Pancreas (tissue), 10 donors: Measurements from ENCODE around the gene HSPA14. TPM values are rescaled to one million over a fixed set of nuclear protein-coding genes. Genes with fewer than 3 reads are reported as not detected.

Experiments used
- ATAC-seq, 4 donors: fragments of 200-7000 bp; cut with Tn5 transposase; one replicate each; pipeline versions ENCODE4 v1.8.0 to v1.9.1; 2020; ENCODE audit warnings: mild to moderate bottlenecking in 4 of 4, moderate library complexity in 4 of 4
- DNase-seq, 6 donors: peaks; one replicate each; pipeline ENCODE4 v3.0.0-alpha.2; 2020
- FAIRE-seq: peaks from 2 replicates; lab custom pipeline; 2012; peaks lifted over from hg19 to GRCh38; lab: Jason Lieb, UNC
- H3K27ac ChIP-seq, 4 donors: fragments of 200-600 bp; sonication (generic); 1 replicate in 3 of 4; 2 replicates in 1 of 4; pipeline versions ENCODE4 v1.5.0 to v1.8.0; 2020
- H3K27me3 ChIP-seq, 4 donors: fragments of 200-600 bp; one replicate each; pipeline ENCODE4 v1.8.0; 2021
- H3K36me3 ChIP-seq, 3 donors: fragments of 200-600 bp; sonication (generic) in 1 of 3; one replicate each; pipeline versions ENCODE4 v1.5.0 to v1.8.0; 2020 to 2021
- H3K4me1 ChIP-seq, 3 donors: fragments of 200-600 bp; one replicate each; pipeline ENCODE4 v1.8.0; 2021
- H3K4me3 ChIP-seq, 4 donors: fragments of 200-600 bp; sonication (generic) in 2 of 4; one replicate each; pipeline versions ENCODE4 v1.5.0 to v1.8.0; 2020 to 2021
- H3K9me3 ChIP-seq, 4 donors: fragments of 200-600 bp; one replicate each; pipeline ENCODE4 v1.8.0; 2021
- CTCF ChIP-seq, 4 donors: fragments of 200-600 bp; sonication (generic) in 3 of 4; IDR thresholded peaks; one replicate each; pipeline versions ENCODE4 v1.5.0 to v1.8.0; 2021; ENCODE audit warnings: antibody characterized with exemption in 4 of 4
- WGBS, 2 donors: extraction: QIAGEN DNeasy Blood & Tissue Kit; methylation state at CpG; one replicate each; pipeline ENCODE4 v1.1.7; 2013; 5-methylcytosine and 5-hydroxymethylcytosine counted together
- intact Hi-C, 3 donors: fragments of 100-400 bp; cut with DNase I; formaldehyde crosslinking; loops; one replicate each; pipeline versions ENCODE4 v1.11.1 to v1.14.2; 2022
- polyA plus RNA-seq, 2 donors: library from polyadenylated mRNA; stranded (reverse); fragments of 200-250 nt; gene quantifications; one replicate each; pipeline ENCODE4 v1.2.3, GENCODE V29; 2013
- total RNA-seq, 6 donors: library from RNA; stranded (reverse); fragmentation: NEBNext Ultra II Directional in 4 of 6; extraction: Animal tissue kit (Norgen Biotek cat#: 25700) in 4 of 6; gene quantifications; one replicate each; pipeline versions ENCODE4 v1.2.1 to v1.2.4, GENCODE V29; 2021 to 2023
- donor health status: healthy with polysubstance abuse.
- donor health status: DM: no; HTN: no; CAD: no; lungs with moderate emphysema.
- donor health status: DM: no; HTN: no; CAD: no.
- donor health status: control.
- donor health status: control.
- donor health status: Bipolar disorder and iron deficiency.
- donor health status: DM: yes; HTN: yes; CAD: no.
- donor health status: DM: no; HTN: no; CAD: no.
- donor health status: DM: no; HTN: no; CAD: no.
- donor health status: DM: yes; HTN: yes; CAD: no.

HSPA14 gene
- total and polyA plus RNA-seq, 8 donors, result 3.1 to 10.4 (median 5.3) TPM

DNA sequence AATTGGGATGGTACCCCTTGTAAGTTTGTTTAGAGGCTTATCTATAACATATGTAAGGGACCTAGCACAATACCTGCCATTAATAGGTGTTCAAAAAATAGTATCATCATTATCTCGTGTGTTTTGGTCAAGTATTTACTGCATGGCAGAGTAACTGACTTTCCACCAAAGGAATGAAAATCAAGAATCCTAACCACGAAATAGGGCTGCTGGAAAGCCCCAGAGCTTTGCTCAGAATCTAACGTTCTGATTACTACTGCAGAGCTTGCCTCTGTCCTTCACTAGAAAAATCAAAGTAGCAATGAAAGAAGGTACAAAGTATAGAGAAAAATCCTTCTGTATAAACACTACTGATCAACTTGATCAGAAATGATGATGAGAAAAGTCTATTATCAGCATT, 80.9 kb downstream of the HSPA14 start:
- FAIRE-seq (no peak), ATAC-seq (no peak), DNase-seq (no peak)
- intact Hi-C loops, result no loop called here
- no peaks in the 10 kb centered on the region for H3K27me3 ChIP-seq
- no peak overlapping the region for H3K4me3 ChIP-seq
- WGBS, 2 donors, result 89 to 92% methylated on average over 3 of the region's 3 CpGs
- no peak overlapping the region for H3K27ac ChIP-seq
- H3K36me3 ChIP-seq, result peaks cover 6 to 24% (median 9%) of the 10 kb centered on the region in 3 donors
- H3K4me1 ChIP-seq, result no peaks in the 10 kb centered on the region
- no peak for TF ChIP-seq CTCF (IDR thresholded peaks at IDR 0.05)
- no peaks in the 10 kb centered on the region for H3K9me3 ChIP-seq

Other genes starting within 250 kb of the HSPA14 start
- gene FAM107B, start 63.4 kb upstream of the HSPA14 start, total RNA-seq, result 100 to 1,000 TPM in 1 of 6 donors, 10 to 100 TPM in 5; 46.6 to 105 (median 62.0) TPM
- 10 to 100 TPM; 22.6 to 31.4 TPM for gene FAM107B, start 63.4 kb upstream of the HSPA14 start, polyA plus RNA-seq
- 1 to 10 TPM; 1.3 to 6.5 (median 4.0) TPM for gene CDNF, start 269 bp upstream of the HSPA14 start, total RNA-seq
- 1 to 10 TPM; 4.2 to 5.7 TPM for gene CDNF, start 269 bp upstream of the HSPA14 start, polyA plus RNA-seq
- 1 to 10 TPM; 3.3 to 6.4 (median 5.2) TPM for gene MSANTD7, start within 50 bp of the HSPA14 start, total RNA-seq
- gene MSANTD7, start within 50 bp of the HSPA14 start, polyA plus RNA-seq, result 1 to 10 TPM; 2.1 to 3.5 TPM
- gene SUV39H2, start 40.6 kb downstream of the HSPA14 start, total RNA-seq, result 1 to 10 TPM; 2.2 to 5.9 (median 4.0) TPM
- 1 to 10 TPM; 1.1 to 2.1 TPM for gene SUV39H2, start 40.6 kb downstream of the HSPA14 start, polyA plus RNA-seq
- 1 to 10 TPM; 3.0 to 7.0 (median 3.5) TPM for gene DCLRE1C, start 115.8 kb downstream of the HSPA14 start, total RNA-seq
- 1 to 10 TPM; 1.8 to 2.3 TPM for gene DCLRE1C, start 115.8 kb downstream of the HSPA14 start, polyA plus RNA-seq
- under 1 TPM in 1 of 6 donors, not detected in 5; 0.44 TPM for gene MEIG1, start 121.1 kb downstream of the HSPA14 start, total RNA-seq
- gene MEIG1, start 121.1 kb downstream of the HSPA14 start, polyA plus RNA-seq, result 1 to 10 TPM in 1 of 2 donors, not detected in 1; 1.5 TPM
- not detected for gene OLAH, start 205.6 kb downstream of the HSPA14 start, total RNA-seq
- not detected for gene OLAH, start 205.6 kb downstream of the HSPA14 start, polyA plus RNA-seq